Stimulated activated CD4-positive, alpha-beta T cell treated with anti-CD3 and anti-CD28 coated beads, Interleukin-12 subunit alpha, Interleukin-12 subunit beta, amount 100 ng/mL, for 24 hours (primary cell): ENCODE data around the gene DGCR8.

Source experiments
- DNase-seq, 2 experiments: peaks; one replicate each; pipeline ENCODE4 v3.0.0-alpha.2; 2020; ENCODE audit warnings: low read depth in 2 of 2

The DGCR8 gene

DNA sequence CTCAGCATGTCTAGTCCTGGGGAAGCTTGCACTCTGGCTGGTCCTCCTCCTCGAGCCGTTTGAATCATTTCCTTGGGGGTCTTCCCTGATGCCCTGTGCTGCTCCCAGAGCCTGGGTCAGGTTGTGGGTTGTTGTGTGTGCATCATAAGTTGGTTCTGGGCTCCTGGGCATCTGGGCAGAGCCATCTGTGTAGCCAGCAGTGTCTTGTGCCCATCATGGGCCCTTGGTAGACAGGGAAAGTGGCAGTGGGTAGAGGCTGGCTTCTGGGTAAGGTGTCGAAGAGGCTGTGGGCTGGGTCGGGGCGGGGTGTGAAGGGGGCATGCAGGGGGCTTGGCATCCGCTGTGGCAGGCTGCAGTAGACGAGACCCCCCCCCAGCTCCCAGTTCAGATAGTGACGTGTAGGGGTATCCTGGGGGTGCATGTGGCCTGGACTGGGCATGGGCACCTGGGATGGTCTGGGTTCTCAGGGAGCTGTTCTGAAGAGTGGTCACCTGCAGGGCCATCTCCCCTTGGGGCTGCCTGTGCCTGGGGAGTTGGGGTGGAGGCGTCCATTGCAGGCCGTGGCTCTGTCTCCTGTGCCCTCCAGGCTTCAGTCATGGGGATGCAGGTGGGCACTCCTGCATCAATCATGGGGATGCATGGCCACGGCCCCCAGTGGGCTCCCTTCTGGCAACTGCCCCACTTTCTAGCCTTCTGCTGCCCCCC lies 44.2 kb downstream of the DGCR8 start:
- no peak for DNase-seq

DNA sequence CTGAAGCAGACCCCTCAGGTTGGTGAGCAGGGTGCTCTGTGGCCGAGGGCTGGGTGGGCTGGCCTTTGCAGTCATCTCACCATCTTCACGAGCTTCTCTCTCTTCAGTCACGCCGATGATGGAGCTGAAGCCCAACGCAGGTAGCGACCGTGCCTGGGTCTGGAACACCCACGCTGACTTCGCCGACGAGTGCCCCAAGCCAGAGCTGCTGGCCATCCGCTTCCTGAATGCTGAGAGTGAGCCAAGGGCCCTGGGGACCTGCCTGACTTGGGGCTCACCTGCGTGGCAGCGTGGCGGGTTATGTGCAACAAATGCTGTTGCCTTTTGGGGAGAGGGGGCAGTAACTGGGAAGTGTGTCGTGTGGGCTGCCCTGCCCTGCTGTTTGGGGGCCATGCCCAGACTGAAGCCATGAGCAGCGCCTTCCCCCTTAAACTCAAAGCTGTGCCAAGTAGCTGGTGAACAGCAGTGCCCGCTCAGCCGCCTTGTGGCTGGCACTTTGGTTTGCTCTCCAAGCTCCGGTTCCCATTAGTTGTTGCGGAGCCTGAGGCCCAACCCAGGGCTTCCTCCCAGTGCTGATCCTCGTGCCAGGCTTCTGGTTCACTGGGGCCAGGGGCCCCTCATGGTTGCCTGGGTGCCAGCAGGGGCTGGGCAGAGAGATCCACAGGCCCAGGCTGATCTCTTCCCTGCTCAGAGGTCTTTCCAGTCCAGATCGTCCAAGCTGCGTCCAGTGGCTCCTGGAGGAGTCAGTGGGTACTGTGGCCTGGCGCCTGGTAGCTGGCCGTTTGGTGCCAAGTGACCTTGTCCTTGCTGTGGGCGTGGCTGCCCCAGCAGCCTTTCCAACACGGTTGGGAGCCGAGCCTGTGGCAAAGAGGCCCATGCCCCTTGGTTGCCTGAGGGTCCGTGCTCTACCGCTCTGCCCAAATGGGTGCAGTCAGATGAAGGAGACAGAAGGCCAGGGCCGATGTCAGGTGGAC lies 45.4 kb downstream of the DGCR8 start:
- no peak for DNase-seq

DNA sequence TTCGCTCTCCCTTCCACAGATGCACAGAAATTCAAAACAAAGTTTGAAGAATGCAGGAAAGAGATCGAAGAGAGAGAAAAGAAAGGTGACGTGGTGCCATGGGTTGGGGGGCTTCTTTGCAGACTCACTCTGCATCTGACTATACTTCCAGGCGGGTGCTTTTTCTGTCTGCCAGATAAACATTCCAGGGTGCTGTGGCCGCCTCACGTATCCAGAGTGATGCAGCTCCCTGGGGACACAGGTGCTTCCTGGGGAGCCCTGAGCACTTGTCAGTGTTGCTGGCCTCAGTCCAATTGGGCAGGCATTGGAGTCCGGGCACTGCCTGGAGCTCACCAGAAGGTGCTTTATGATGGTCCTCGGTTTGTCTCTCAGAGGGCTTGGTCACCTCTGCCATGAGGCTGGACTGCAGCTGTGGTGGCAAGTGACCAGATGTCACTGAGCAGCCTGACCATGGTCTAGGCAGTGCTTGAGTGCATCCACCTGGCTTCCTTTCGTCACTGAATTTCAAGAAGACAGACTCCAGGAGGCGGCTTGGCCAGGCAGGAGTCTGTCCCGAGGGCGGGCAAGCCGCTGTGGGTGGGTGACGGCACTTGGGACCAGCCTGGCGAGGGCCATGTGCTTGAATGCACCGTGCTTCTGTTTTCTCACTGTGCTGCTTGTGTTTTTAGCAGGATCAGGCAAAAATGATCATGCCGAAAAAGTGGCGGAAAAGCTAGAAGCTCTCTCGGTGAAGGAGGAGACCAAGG lies 46.4 kb downstream of the DGCR8 start:
- DNase-seq = no peak

DNA sequence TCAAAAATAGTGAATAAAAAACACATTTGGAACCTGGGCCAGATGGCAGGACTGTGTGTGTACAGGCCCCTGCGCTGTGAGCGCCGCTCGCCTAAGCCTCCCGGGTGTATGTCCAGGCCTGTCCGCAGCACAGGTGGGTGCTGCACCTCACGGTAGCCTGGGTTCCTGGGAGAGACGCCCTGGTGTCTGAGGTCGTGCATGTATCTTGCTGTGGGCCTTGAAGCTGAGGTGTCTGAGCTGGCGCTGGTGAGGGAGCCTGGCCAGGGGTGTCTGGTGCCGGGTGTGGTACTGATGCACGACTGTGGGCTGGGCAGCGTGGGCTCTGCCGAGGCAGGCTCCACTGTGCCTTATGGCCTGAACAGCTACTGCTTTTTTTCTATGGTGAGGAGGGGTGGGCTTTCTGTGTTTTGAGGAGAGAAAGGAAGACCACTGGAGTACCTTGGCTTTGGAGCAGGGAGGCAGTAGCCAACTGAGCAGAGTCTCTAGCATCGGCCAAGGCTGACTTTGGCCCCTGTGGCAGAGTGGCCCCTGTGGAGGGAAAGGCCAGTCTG lies 47.4 kb downstream of the DGCR8 start:
- no peak for DNase-seq

DNA sequence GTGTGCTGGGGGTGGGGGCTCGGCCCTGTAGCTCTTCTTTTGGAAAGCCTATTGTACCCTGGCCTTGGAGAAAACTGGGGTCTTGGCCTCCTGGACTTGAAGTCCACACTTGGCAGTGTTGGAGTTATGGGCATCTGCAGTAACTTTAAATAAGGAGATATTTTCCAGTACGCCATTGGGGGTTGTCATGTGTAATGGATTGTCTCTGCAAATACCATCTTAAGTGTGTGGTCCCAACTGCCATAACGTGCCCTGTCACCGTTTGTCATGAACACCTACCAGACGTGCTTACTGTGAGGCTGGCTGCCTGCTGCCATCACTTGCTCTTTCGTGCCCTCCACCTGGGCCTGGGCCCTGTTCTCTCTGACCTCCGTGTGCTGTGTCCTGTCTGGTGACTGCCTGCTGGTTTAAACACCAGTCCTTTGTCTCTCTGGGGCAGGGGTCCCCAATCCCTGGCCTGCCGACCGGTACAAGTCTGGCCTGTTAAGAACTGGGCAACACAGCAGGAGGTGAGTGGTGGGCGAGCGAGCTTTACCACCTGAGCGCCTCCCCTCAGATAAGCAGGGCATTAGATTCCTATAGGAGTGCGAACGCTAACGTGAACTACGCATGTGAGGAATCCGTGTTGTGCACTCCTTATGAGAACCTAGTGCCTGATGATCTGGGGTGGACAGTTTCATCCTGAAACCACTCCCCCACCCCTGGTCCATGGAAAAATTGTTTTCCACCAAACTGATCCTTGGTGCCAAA lies 48.0 kb downstream of the DGCR8 start:
- no peak for DNase-seq

DNA sequence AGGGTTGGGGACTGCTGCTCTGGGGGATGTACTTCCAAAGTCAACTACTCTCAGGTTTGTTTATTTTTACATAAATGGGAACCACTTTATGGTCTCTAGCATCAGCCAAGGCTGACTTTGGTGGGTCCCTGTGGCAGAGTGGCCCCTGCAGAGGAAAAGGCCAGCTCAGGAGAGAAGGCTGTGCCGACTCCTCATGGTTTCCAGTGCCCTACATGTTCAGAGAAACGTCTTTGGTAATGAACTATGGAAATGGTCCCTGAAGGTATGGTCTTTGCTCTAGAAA lies 48.5 kb downstream of the DGCR8 start:
- no peak for DNase-seq

DNA sequence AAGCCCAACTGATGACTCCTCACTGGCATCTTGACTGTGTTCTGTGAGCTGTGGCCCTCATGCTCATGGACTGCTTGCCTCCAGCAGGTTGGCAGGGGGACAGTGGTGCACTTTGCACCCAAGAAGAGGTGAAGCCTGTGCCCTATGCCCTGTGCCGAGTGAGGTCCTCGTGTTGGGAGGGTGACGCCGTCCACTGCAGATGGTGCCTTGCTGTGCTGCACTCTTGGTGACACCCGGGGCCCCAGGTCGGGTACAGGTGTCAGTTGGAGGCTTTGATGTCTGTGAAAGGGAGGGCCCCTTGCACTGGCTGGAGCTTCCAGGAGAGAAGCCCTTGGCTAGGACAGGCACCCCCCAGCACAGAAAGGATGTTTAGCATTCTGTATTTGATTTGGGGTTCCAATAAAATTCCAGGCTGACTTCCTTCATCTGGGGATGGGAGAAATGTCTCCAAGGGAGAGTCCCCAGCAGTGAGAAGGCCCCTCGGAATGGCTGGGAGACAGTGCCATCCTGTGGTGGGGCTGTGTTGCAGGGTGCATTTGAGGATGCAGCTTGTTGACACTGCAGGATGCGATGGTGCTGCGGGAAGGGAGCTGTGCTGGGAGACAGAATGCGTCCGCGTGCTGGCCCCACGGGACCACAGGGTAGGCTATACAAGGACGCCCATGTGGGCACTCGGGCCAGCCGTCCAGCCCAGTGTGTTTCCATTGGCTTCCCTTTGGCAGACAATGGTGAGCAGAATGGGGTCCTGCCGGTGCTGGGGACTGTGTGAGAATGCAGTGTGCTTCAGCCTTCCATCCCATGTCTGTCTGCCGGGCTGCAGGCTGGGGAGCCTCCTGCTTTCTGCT lies 49.1 kb downstream of the DGCR8 start:
- peak in 1 of 2 experiments; percentile 42 for DNase-seq

DNA sequence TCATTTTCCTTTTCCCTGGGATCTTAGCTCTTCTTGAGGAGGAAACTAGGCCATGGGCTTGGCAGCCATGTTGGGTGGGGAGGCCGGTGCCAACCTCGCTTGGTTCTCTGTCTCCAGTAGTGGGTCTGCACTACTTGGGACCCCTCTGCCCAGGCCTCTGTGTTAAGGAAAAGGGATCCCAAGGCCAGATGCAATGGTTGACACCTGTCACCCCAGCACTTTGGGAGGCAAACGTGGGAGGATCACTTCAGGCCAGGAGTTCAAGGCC lies 49.6 kb downstream of the DGCR8 start:
- DNase-seq = no peak

DNA sequence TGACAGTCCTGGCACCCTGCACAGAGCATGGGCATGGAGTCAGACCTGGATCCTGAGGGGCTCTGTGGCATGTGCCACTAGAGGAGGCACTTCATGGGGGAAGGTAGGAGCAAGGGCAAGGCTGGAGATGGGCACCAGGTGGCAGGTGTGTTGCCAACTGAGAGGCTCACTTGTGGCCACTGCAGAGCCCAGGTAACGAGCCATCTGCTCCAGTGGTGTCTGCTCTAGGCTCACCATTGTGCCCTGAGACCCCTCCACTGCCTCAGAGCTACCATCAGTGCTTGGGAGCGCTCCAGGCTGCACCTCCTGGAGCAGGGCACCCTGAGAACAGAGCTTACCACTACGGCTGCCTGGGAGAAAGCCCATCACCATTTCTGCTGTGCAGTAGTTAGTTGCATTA lies 50.3 kb downstream of the DGCR8 start:
- no peak for DNase-seq

DNA sequence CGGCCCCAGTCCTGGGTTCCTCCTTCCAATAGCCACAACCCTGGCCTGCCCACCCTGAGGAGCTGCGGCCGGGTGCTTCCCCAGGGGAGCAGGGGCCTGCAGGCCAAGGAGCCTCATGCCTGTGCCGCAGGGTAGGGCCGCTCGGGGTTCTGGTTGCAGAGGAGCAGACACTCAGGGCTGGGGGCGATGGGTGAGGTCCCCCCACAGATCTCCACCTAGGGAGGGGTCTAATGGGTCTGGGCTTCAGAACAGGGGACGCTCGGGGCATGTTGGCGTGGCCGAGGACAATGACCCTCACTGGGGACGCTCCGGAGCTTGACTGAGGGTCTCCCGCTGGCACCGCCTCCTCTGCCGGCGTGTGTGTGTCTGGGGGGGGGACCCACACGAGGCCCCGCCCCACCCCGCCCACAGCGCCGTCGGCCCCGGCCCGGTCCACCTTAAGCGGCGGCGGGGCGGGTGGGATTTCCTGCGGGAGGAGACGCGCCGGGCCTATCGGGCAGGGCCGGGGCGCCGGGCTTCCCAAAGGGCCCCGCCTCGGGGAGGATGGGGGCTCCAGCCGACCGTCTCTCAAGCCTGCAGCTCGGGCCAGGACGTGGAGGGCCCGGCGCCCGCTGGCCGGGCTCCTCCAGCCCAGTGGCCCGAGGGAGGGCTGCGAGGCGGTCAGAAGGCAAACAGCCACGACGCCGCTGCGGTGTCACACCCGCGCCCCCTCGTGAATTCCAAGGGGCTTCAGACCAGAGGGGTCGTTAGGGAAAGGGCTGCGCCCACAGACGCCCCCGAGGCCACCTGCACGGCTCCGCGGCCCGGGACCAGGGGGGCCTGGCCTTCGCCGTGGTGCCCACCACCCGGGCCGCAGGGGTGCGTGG lies 50.9 kb downstream of the DGCR8 start:
- DNase-seq = peak; percentile 69 to 72

DNA sequence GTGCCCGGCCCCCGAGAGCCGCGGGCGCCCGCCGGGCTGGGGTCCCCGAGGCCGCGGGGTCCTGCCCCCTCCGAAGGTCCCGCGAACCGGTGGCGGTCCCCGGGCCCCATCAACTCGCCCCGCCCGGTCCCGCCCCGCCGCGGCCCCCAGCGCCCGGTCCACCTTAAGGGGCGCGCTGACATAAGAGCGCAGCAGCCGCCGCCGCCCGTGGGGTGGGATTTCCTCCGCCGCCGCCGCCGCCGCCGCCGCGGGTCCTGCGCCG lies 51.5 kb downstream of the DGCR8 start, which contains the start of gene ZDHHC8:
Gene ZDHHC8, plus strand, starts transcription at position 208 of the 262 bp plus-strand sequence. CDS start 144 bp downstream, outside the sequence.
- peak in 1 of 2 experiments; percentile 47 for DNase-seq

DNA sequence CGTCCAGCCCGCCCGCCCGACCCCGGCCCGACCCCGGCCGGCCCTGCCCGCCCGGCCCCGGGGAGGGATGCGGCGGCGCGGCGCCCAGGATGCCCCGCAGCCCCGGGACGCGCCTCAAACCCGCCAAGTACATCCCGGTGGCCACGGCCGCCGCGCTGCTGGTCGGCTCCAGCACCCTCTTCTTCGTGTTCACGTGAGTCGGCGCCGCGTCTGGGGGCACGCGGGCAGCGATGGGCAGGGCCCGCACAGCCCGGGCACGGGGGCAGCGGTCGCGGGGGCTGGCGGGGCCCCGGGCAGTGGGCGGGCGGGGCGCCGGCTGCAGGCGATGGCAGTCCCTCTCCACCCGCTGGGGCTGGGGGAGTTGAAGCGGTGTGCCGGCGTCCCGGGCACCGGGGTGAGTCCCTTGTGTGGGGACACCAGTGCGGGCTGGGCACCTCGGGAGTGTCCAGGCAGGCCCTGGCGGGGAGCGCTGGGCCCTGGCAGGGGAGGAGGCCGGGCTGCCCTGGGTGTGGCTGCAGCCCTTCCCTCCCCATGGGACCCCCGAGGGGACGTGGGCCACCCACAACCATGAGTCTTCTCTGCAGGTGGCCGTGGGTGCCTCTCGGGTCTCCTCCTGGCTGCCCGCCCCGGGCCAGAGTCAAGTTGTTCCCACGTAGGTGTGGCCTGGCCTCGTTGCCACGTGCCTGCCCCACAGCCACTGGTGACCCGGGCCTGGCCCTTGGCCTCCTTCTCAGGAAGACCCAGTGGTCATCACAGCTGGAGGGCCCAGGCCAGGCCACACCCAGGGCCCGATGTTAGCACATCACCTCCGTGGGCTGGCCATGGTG lies 52.0 kb downstream of the DGCR8 start:
- no peak for DNase-seq

DNA sequence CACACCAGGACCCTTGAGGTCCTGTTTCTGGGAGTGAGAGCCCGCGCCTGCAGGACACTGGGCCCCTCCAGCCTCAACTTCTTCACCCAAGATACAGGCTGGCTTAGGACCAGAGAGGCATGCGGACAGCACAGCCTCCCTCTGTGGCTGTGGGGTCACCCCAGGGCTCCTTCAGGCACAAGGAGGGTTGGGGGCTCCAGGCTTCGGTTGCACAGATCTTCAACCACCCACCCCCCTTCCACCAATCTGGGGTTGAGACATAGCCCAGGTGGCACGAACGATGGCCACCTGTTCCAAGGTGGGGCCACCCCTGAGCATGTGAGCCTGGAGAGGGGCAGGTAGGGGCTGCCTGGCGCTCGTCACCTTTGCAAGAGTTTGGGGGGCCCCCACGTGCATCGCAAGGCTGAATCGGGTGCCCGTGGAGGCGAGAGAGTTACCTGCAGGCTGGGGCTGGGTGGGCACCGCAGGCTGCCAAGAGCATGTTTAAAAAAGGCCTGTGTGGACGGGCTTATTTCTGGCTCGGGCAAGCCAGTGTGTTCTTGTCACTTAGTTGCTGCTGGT lies 52.7 kb downstream of the DGCR8 start:
- no peak for DNase-seq

DNA sequence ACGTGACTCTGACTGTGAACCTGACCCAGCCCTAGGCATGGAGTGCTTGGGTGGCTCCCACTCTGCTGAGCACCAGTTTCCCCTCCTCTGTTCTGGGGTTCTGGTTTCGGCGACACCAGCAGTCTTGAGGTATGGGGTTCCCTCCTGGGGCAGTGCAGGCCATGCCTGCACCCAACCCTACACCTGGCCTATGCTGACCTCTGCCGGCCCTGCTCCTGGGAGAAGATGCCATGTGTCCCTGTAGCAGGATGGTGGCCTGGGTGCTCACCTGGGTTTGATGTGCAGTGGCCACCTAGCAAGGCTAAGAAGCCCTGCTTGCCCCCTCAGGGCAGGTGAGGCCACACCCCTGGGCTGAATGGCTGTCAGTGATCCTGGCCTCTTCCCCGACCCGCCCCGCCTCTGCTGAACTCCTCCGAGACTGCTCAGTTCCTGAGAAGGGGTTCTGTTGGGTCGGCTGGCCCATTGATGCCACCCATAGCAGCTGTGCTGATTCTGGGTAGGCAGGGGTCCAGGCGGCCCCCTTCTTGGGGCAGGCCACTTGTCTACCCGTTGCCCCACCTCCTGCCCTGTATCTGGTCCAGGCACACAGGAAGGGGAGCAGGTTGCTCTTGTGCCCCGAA lies 54.0 kb downstream of the DGCR8 start:
- DNase-seq = no peak

DNA sequence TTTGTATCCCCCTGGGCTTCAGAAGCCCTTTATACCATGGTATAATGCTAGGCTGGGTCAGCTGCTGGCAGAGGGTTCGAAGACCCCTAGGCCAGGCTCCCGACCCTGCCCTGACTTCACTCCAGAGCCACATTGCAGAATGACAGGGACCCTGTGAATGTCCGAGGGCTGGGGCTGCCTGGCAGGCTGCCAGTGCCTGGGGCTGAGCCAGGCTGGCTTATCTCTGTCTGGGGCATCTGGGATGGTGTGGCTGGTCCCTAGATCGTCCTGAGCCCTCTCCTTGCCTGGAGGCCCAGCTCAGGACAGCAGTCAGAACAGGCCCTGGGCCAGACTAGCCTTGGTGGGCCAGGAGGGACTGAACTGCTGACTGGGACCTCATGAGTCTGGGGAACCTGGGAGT lies 55.2 kb downstream of the DGCR8 start:
- DNase-seq = no peak

DNA sequence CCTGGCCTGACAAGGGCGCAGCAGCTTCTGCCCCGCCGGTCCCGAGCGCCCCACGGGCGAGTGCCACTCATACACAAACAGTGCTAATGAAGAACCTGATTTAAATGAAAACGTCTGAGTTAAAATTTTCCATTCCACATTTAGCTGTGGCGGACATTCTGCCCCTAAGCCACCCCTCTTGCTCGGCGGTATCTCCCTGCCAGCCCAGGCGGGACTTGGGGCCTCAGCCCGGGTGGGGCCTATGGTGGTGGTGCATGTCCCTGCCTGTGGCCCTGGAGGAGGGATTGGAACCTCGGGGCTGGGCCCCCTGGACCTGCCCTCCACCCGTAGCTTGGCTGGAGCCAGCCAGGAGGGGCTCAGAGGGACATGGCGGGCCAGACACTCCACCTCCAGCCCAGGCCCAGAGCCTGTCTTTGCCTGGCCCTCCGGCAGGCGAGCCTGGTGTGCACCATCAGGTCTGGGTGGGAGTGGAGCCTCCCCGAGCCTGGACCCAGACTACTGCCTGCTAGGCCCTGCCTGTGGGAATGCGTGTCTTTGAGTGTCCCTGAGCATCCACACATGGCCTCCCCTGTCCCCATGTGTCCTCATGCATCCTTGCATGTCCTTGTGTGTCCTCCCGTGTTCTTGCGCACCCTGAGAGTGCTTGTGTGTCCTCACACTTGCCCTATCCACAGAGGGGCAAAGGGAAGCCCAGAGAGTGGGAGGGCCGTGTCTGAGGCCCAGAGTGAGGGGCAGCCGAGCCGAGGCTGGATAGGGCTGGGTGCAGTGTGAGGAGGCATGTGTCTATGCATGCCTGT lies 56.0 kb downstream of the DGCR8 start:
- DNase-seq = no peak

DNA sequence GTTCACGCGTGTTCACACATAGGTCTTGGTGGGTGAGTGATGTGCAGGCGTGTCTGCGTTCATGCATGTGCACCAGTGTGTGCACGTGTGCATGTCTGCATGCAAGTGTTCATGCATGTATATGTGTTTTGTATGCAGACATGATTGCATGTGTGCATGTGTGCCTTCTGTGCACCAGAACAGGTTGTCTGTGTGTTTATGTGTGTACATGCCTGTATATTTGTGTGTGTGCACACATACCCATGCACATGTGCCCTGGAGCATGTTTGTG lies 56.5 kb downstream of the DGCR8 start:
- DNase-seq = no peak

DNA sequence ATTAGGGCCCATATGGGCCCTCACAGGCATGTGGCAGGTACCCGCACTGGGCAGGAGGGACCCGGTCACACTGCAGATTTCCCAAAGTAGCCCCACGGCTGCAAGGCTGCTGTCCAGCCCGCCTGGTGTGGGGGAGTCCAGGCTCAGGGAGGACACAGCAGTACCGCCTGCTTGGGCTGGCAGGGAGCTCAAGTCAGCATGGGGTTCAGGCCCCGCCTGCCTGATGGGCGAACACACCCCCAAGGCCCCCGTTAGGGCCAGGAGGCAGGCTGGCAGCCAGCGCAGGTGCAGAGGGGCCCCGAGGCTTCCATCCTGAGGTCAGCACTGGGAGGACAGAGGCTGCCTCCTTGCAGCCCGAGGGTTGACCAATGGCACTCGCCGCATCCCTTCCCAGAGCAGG lies 57.1 kb downstream of the DGCR8 start:
- DNase-seq = no peak
